Thyroid gland (tissue), 4 donors: ENCODE data around the gene MPPED1. TPM values are rescaled to one million over a fixed set of nuclear protein-coding genes. Genes with fewer than 3 reads are reported as not detected.

Experiments used
- DNase-seq, 2 donors: peaks; one replicate each; pipeline ENCODE4 v3.0.0-alpha.2; 2019
- H3K27ac ChIP-seq, 3 donors: fragments of 200-600 bp; sonication (generic); 1 replicate in 2 of 3; 2 replicates in 1 of 3; pipeline ENCODE4 v1.5.1; 2016 to 2019; ENCODE audit warnings: mild to moderate bottlenecking in 1 of 3, moderate library complexity in 1 of 3
- H3K27me3 ChIP-seq: fragments of 200-600 bp; sonication (generic); one replicate; pipeline ENCODE4 v1.5.1; 2019
- H3K36me3 ChIP-seq, 2 donors: fragments of 200-600 bp; sonication (generic); one replicate each; pipeline ENCODE4 v1.5.1; 2016 to 2019
- H3K4me1 ChIP-seq, 2 donors: fragments of 200-600 bp; sonication (generic); one replicate each; pipeline ENCODE4 v1.5.1; 2017 to 2019
- H3K4me3 ChIP-seq, 3 donors: fragments of 200-600 bp; sonication (generic); replicated peaks in 1 of 3; 1 replicate in 2 of 3; 2 replicates in 1 of 3; pipeline ENCODE4 v1.5.1; 2016; ENCODE audit warnings: mild to moderate bottlenecking in 1 of 3
- H3K9me3 ChIP-seq: fragments of 200-600 bp; sonication (generic); one replicate; pipeline ENCODE4 v1.5.1; 2017
- CTCF ChIP-seq, 6 experiments: fragments of 200-600 bp in 3 of 6; fragments of 450-650 bp in 3 of 6; sonication (generic) in 3 of 6; IDR thresholded peaks; one replicate each; pipeline ENCODE4 v1.5.1; 2016 to 2019; ENCODE audit warnings: antibody characterized with exemption in 6 of 6, mild to moderate bottlenecking in 2 of 6, inconsistent platforms in 1 of 6, moderate library complexity in 1 of 6
- POLR2A ChIP-seq, 2 donors: fragments of 450-650 bp; IDR thresholded peaks; one replicate each; pipeline ENCODE4 v1.6.1; 2017; ENCODE audit warnings: antibody characterized with exemption in 2 of 2, mild to moderate bottlenecking in 2 of 2, moderate library complexity in 1 of 2
- WGBS, 2 donors: methylation state at CpG; one replicate each; pipeline ENCODE4 v1.1.5; 2017; 5-methylcytosine and 5-hydroxymethylcytosine counted together
- intact Hi-C: fragments of 100-400 bp; cut with DNase I; formaldehyde crosslinking; loops from one replicate; pipeline ENCODE4 v1.15.1; 2023
- total RNA-seq, 4 donors: library from RNA; depleted of rRNA; stranded (reverse); fragments of >200 nt; gene quantifications; one replicate each; pipeline ENCODE4 v1.2.3, GENCODE V29; 2016

Gene MPPED1
- total RNA-seq, 4 donors from 2014 or later = not detected

- intact Hi-C loops = no loop called here
- Histone ChIP-seq H3K27me3 (no peaks in the 10 kb centered on the region), H3K9me3 (no peaks in the 10 kb centered on the region), H3K27ac (no peak overlapping the region), H3K36me3 (no peaks in the 10 kb centered on the region), H3K4me3 (no peak overlapping the region), H3K4me1 (no peaks in the 10 kb centered on the region)
- 95% methylated on average over 3 of the region's 3 CpGs for WGBS, 2 donors
- DNase-seq = no peak
- TF ChIP-seq POLR2A (IDR thresholded peaks at IDR 0.05) = no peak
- no peak for TF ChIP-seq CTCF (IDR thresholded peaks at IDR 0.05)
These were observed 63.8 kb downstream of the MPPED1 start for GRCh38 chr22:43475549-43476076.

- Histone ChIP-seq H3K4me1 (no peaks in the 10 kb centered on the region), H3K36me3 (no peaks in the 10 kb centered on the region), H3K9me3 (no peaks in the 10 kb centered on the region), H3K27ac (no peak overlapping the region), H3K4me3 (no peak overlapping the region), H3K27me3 (no peaks in the 10 kb centered on the region)
- intact Hi-C loops = no loop called here
- TF ChIP-seq POLR2A (IDR thresholded peaks at IDR 0.05) = no peak
- DNase-seq = no peak
- 59 to 79% methylated on average over 2 to 5 of the region's 5 CpGs for WGBS, 2 donors
These were observed 64.5 kb downstream of the MPPED1 start for GRCh38 chr22:43476341-43476740.

- Histone ChIP-seq H3K9me3 (no peaks in the 10 kb centered on the region), H3K27ac (no peak overlapping the region), H3K27me3 (no peaks in the 10 kb centered on the region), H3K4me3 (no peak overlapping the region), H3K4me1 (no peaks in the 10 kb centered on the region), H3K36me3 (no peaks in the 10 kb centered on the region)
- WGBS, 2 donors = 58 to 76% methylated on average over 7 to 12 of the region's 14 CpGs
- DNase-seq = no peak
- intact Hi-C loops = no loop called here
- TF ChIP-seq CTCF (IDR thresholded peaks at IDR 0.05) (no peak), POLR2A (IDR thresholded peaks at IDR 0.05) (no peak)
These were observed 65.2 kb downstream of the MPPED1 start for GRCh38 chr22:43476751-43477725.

GRCh38 chr22:43477966-43478365 lies 66.2 kb downstream of the MPPED1 start:
- DNase-seq = no peak
- no peaks in the 10 kb centered on the region for H3K9me3 ChIP-seq
- H3K4me3 ChIP-seq = no peak overlapping the region
- WGBS, 2 donors = 70 to 93% methylated on average over 3 to 7 of the region's 7 CpGs
- no peak overlapping the region for H3K27ac ChIP-seq
- no peak for TF ChIP-seq CTCF (IDR thresholded peaks at IDR 0.05)
- no peak for TF ChIP-seq POLR2A (IDR thresholded peaks at IDR 0.05)
- intact Hi-C loops = no loop called here
- H3K27me3 ChIP-seq = no peaks in the 10 kb centered on the region
- no peaks in the 10 kb centered on the region for H3K4me1 ChIP-seq
- no peaks in the 10 kb centered on the region for H3K36me3 ChIP-seq

- Histone ChIP-seq H3K27me3 (no peaks in the 10 kb centered on the region), H3K27ac (no peak overlapping the region), H3K9me3 (no peaks in the 10 kb centered on the region), H3K4me3 (no peak overlapping the region), H3K36me3 (no peaks in the 10 kb centered on the region), H3K4me1 (no peaks in the 10 kb centered on the region)
- intact Hi-C loops = no loop called here
- no peak for TF ChIP-seq POLR2A (IDR thresholded peaks at IDR 0.05)
- no peak for TF ChIP-seq CTCF (IDR thresholded peaks at IDR 0.05)
- DNase-seq = no peak
- WGBS, 2 donors = 84 to 98% methylated on average over 11 to 16 of the region's 21 CpGs
These were observed 66.9 kb downstream of the MPPED1 start for GRCh38 chr22:43478621-43479300.
